Activated CD4-positive, CD25-positive, alpha-beta regulatory T cell treated with anti-CD3 and anti-CD28 coated beads, Interleukin-2, amount 50 U/mL, for 72 hours (primary cell): ENCODE data around the gene DOK6.

Source experiments
- DNase-seq: peaks from one replicate; pipeline ENCODE4 v3.0.0; 2021

DOK6 gene

GRCh38 chr18:69697069-69697468 is 296.4 kb downstream of the DOK6 start:
- DNase-seq: no peak

GRCh38 chr18:69697689-69698088 is 297.0 kb downstream of the DOK6 start:
- DNase-seq: no peak

GRCh38 chr18:69701305-69701704 is 300.6 kb downstream of the DOK6 start:
- DNase-seq: no peak

GRCh38 chr18:69703461-69703860 is 302.8 kb downstream of the DOK6 start:
- DNase-seq: no peak

- no peak for DNase-seq
These were observed 305.3 kb downstream of the DOK6 start for GRCh38 chr18:69705987-69706386.

- no peak for DNase-seq
These were observed 308.2 kb downstream of the DOK6 start for GRCh38 chr18:69708844-69709243.

- DNase-seq: no peak
These were observed 314.6 kb downstream of the DOK6 start for GRCh38 chr18:69715191-69715795.

GRCh38 chr18:69717586-69717985 is 316.9 kb downstream of the DOK6 start:
- no peak for DNase-seq

- no peak for DNase-seq
These were observed 318.3 kb downstream of the DOK6 start for GRCh38 chr18:69718912-69719547.

GRCh38 chr18:69720422-69720821 is 319.7 kb downstream of the DOK6 start:
- DNase-seq: no peak

- DNase-seq: no peak
These were observed 322.7 kb downstream of the DOK6 start for GRCh38 chr18:69723434-69723833.

GRCh38 chr18:69725009-69725408 is 324.3 kb downstream of the DOK6 start:
- DNase-seq: no peak

- DNase-seq: no peak
These were observed 325.3 kb downstream of the DOK6 start for GRCh38 chr18:69725855-69726508.

- DNase-seq: no peak
These were observed 327.4 kb downstream of the DOK6 start for GRCh38 chr18:69727912-69728572.

- no peak for DNase-seq
These were observed 330.0 kb downstream of the DOK6 start for GRCh38 chr18:69730664-69731063.

- DNase-seq: no peak
These were observed 333.8 kb downstream of the DOK6 start for GRCh38 chr18:69734536-69734935.

GRCh38 chr18:69736730-69737129 is 336.0 kb downstream of the DOK6 start:
- DNase-seq: no peak

GRCh38 chr18:69737851-69738250 is 337.2 kb downstream of the DOK6 start:
- no peak for DNase-seq

GRCh38 chr18:69747388-69747787 is 346.7 kb downstream of the DOK6 start:
- no peak for DNase-seq

- DNase-seq: no peak
These were observed 352.2 kb downstream of the DOK6 start for GRCh38 chr18:69752737-69753380.

- DNase-seq: no peak
These were observed 353.4 kb downstream of the DOK6 start for GRCh38 chr18:69754108-69754507.

- no peak for DNase-seq
These were observed 354.4 kb downstream of the DOK6 start for GRCh38 chr18:69755041-69755440.

GRCh38 chr18:69755856-69756496 is 355.3 kb downstream of the DOK6 start:
- no peak for DNase-seq
